Skeletal muscle cell (primary cell): Measurements from ENCODE around the gene PPP1R15B.

Experiments
- DNase-seq: peaks from one replicate; pipeline ENCODE4 v3.0.0-alpha.2; 2010; ENCODE audit warnings: low read depth
- H3K4me3 ChIP-seq: 2 replicates; pipeline ENCODE4 v1.5.1; 2011; ENCODE audit warnings: low read depth, mild to moderate bottlenecking, control low read depth, low read length, moderate library complexity

PPP1R15B gene

DNA sequence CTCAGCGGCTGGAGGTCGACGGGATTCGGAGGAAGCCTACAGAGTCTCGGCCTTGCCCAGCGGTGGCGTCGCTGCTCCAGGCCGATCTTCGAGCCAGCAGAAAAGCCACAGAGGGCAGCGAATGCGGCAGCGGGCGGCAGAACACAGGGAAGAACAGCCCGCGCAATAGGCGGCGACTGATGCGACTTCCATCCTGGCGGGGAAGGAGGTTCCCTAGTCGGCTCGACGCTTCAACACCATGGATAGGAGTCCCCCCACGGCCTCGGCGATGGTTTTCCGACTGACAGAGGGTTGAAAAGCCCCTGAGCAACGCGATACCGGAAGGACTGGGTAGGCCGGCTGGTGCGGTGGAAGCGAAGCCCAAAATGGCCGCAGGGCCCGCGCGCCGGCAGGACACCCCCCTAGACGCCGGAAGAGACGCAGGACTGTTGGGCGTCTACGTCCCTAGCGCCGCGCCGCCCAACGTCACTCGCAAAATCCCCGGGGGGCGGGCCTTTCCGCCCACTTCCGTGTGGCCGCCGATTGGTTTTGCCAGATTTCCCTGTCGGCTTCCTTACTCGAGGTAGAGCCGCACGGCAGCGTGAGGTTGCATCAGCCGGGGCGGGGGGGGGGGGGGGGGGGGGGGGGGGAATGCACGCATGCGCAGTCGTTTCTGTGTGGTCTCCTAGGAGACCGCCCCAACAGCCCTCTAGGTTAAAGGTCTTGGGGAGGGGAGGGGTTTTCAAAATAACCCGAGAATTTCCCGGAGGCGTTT lies at the start of gene PPP1R15B:
Gene PPP1R15B, minus strand, starts transcription at position 367 of the 754 bp plus-strand sequence. CDS start 406 bp downstream, outside the sequence.
- peak within 1 kb of the TSS; percentile 82 for H3K4me3 ChIP-seq
- peak; percentile 95 for DNase-seq

DNA sequence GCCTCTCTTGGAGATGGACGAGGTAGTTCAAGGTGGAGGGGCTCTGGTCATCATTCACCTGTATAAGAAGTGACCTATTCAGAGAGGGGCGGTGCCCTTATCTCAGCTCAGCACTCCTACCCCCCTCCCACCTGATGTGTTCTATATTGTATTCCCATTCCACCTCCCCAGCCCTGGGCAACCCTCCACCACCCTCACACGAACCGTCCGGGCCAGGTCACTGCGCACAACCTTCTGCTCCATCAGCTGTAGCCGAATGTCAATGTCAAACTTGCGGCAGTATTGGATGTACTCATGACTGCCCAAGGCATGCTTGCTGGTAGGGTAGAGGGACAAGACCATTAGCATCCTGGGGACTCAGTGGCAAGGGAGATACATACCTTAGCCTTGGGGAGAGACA lies 48.7 kb upstream of the PPP1R15B start:
- DNase-seq = no peak

DNA sequence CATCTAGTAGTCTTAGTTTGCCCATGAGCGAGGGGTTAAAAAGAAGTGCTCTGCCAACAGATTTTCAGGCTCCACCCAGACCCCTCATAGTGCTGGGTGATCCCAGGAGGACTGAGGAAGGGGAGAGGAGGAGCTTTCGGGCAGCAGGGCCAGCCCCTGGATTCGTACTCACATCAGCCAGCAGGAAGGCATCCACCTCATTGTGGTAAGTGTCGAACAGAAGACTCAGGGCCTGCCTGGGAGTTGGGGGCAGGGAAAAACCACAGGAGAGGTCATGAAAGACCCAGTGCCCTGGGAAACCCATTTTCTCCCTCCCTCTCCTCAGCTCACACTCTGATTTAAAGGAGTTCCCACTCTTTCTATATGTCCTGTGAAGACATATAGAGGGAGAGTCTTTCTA lies 48.1 kb upstream of the PPP1R15B start:
- no peak for DNase-seq

More for the DNA sequence above, 48.7 kb upstream of the PPP1R15B start:
- H3K4me3 ChIP-seq = no peak overlapping the region

GRCh38 chr1:204457666-204458065 lies 46.0 kb upstream of the PPP1R15B start:
- no peak for DNase-seq
- H3K4me3 ChIP-seq = no peak overlapping the region

More for the DNA sequence above, 48.1 kb upstream of the PPP1R15B start:
- no peak overlapping the region for H3K4me3 ChIP-seq

DNA sequence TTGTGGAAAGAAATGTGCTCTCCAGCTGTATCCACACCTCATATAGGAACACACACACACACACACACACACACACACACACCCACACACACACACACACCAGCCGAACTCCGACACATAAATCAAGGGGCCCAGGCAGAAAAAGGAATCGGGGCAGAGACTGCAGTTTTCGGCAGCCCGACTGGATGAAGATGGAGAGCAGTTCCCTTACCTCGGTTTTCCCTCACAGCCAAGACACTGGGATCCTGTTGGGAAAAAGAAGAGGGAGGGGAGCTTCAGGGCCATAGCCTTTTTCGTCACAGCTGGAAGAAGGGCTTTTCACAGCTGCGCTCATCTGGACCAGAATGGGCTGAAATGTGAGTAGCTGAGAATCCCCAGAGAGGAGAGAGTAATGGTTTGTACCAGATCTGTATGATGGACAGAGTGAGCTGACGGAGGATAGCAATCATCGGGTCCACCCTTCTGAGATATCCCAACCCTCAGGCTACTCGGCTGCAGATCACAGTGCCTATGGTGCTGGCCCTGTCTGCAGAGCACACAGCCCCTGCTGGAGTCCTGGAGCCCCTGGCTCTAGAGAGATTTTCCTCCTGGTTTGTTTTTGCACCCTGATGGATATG lies 45.3 kb upstream of the PPP1R15B start:
- peak; percentile 80 for DNase-seq
- H3K4me3 ChIP-seq = no peak overlapping the region

GRCh38 chr1:204455831-204456145 lies 44.2 kb upstream of the PPP1R15B start:
- no peak overlapping the region for H3K4me3 ChIP-seq
- DNase-seq = no peak

DNA sequence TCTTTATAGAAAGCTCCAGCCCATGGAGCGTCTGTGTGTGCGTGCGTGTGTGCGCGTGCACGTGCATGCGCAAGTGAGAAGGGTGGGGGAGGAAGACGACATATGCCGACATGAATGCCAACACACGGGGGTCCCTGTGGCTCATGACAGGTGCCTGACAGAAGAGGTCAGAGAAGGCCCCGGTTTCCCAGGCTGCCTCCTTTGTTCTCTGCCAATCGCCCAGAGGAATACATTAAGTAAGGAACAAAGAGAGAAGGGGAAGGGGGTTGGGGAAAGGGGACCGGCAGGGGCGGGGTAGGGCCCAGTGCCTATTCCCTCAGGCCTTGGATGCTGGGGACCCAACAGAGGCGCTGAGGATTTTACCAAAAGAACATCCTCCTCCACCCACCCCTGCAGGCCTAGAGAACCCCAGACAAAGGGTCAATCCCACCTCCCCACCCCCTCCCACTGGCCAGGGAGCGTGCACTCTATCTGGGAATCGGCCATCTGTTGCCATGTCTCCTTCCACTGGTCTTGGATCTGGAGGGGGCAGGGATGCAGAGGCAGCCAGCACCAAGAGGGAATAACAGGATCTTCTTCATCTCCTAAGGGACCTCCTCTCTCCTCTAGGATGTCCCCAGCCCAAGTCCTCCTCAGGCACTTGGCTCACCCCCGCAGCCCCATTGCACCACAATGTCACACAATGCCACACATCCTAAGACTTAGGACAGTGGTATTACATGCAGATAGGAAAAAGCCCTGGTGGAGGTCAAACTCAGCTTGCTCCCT lies 43.6 kb upstream of the PPP1R15B start:
- DNase-seq = no peak
- H3K4me3 ChIP-seq = no peak overlapping the region

- DNase-seq = no peak
- no peak overlapping the region for H3K4me3 ChIP-seq
Observed at GRCh38 chr1:204454476-204454875, 42.9 kb upstream of the PPP1R15B start.

DNA sequence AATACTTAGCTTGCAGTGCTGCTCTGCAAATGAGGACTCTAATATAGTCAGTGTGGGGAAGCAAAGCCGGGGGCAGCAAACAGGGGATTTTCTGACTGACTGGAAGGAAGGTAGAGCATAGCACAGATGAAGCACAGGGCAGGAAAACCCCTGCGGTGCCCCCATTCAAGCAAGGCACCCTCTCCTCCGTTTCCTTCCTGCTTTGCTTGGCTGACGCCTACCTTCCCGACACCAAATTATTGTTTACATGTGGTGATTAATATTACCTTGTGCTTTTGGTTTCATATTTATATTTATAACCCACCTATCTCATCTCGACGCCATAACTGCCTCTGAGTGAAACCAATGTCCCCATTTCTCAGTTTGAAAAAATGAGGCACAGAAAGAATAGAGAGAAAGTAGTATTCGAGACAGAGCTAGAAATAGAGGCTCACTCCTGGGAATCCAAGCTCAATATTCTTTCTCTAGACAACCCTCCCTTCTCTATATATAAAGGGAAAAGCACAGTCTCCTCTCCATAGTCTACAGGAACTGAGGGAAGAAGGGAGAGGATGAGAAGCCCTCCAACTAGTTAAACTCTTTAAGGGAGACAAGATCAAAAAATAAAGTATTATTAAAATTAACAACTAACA lies 41.6 kb upstream of the PPP1R15B start:
- DNase-seq = no peak
- H3K4me3 ChIP-seq = no peak overlapping the region

GRCh38 chr1:204451352-204452124 lies 39.9 kb upstream of the PPP1R15B start:
- no peak overlapping the region for H3K4me3 ChIP-seq
- DNase-seq = no peak

DNA sequence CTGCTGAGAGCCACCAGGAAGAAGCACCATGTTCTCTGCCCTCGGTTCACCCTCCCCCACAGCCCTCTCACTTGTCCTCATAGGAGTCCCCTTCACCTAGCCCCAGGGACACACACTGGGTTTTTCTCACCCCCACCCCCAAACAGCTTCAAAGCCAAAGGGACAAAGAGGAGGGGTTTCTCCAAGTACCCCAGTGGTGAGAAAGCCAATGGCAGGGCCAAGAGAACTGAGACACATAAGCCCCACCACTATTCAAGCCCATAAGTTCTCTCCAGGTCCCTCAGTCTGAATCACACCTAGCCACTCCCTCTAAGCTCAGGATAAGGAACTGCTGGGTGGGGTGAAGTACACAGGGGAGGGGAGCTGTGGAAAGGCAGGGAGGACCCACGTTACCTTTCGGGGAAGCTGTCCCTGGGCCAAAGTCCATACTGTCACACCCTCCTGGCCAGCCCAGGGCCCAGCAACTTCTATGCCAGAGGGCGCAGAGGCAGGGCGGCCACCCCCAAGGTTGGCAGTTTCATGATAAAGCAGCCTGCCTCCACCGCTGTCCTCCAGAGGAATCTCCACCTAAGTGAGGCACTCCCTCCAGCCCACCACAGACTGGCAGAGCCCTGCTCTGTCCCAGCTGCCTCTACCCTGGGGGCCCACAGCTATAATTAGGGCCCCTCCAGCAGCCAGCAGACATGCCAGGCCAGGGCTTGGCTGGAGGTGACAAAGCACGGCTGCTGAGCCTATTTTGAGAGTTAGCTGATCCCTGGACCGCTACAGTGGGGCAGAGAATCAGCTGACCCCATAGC lies 39.0 kb upstream of the PPP1R15B start:
- no peak for DNase-seq
- H3K4me3 ChIP-seq = no peak overlapping the region

DNA sequence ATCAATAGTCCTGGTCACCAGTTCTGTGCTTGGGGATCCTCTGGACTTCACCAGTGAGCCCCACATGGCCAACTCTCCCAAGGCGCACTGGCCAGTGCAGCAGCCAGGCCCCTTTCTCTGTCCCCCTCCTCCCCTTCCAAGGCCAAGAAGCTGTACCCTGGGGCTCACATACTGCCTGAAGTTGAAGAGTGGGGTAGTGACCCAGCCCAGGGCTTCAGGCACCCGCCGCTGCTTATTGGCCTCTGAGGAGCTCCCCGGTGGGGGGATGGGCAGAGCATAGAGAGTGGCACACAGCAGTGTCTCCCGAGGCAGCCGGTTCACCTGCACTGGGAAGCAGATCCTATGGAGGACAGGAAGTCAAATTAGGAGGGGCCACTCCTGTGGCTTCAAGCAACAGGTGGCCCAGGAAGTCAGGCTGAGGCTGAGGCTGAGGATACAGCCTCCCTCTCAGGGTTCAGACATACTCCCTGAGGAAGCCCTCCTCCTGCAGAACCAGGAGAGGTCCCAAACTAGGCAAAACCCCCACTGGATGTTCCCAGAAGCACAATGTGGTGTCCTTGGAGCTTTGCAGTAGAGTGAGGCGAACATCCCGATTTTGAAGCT lies 38.2 kb upstream of the PPP1R15B start:
- H3K4me3 ChIP-seq = no peak overlapping the region
- DNase-seq = no peak

DNA sequence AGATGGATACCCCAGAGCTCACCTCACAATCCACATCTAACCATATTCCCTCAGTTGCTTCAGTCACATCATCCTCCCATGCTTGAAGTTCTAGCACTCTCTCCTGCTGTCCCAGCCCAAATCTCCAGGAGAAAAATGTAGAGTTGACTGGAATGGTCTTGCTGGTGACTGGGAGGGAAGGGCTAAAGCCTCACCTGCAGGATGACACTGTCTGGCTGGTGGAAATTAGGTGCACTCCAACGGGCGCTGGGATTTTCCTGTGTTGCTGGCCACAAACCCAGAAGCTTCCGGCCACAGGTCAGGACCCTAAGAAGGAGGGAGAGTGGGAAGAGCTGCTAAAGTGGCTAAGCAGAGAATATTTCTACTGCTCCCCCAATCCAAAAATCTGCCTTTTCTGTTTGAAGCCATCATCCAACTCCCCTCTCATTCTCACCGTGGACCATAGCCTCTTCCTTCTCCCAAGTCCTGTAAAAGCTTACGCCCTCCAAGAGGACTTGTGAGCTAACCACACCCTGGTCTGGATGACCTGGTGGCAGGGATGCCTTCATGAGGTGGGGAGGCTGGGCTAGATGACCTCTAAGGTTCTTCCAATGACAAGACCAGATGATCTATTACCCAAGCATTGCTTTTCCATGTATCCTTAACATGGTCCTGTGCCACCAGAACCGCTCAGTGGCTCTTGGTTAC lies 37.5 kb upstream of the PPP1R15B start:
- no peak for DNase-seq
- H3K4me3 ChIP-seq = no peak overlapping the region

DNA sequence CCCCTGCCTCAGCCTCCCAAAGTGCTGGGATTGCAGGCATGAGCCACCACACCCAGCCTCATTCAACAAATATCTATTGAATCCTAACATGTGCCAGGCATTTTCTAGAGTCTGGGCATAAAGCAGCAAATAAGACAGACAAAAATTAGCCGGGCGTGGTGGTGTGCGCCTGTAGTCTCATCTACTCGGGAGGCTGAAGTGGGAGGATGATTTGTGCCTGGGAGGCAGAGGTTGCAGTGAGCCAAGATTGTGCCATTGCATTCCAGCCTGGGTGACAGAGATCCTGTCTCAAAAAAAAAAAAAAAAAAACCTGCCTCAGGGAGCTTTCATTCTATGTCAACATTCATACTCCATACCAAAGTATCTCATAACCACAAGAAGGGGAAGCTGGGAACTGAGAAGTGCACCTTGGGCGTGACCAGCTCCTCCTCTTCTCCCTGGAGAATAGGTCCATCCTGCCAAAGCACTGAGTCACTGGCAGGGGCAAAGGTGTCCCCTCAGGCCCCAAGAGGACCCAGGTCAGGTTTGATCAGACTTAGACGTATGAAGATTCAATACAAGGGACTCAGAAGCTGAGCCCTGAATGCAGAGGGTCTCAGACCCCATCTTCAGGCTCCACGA lies 36.8 kb upstream of the PPP1R15B start:
- DNase-seq = no peak
- H3K4me3 ChIP-seq = no peak overlapping the region

DNA sequence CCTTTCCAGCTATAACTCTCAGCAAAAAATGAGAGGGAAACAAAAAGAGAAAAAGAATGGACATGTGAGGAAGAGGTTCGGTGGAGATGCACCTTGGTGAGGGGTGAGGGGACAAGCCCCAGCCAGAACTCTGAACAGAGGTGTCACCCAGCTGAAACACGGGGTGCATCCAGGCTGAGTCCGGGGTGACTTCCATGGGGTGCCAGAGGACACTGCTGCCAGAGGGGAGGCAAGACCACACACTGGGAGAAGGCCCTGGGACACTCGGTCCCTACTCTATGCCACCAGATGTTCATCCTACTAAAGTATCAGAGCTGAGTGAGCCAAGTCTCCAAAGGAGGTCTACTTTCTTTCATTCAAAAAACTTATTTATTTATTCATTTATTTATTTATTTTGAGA lies 36.1 kb upstream of the PPP1R15B start:
- no peak overlapping the region for H3K4me3 ChIP-seq
- no peak for DNase-seq

DNA sequence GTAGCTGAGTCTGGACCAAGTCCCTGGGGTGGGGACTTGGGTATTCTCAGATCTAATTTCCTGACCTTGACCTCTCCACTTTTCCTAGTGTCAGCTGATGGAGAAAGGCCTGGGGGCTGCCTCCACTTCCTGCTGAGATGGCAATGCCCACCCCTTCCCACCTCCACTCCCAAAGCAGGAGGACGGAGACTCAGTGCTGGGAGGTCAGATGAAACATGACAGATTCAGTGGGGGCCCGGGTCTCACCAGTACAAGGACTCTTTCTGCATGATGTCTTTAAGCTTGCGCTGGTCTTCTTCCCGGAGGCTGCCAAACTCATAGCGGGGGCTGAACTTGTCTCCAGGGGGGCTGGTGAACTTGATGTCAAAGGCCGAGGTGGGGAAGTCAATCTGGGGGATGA lies 35.6 kb upstream of the PPP1R15B start:
- H3K4me3 ChIP-seq = no peak overlapping the region
- DNase-seq = no peak

GRCh38 chr1:204446413-204447111 lies 34.9 kb upstream of the PPP1R15B start:
- DNase-seq = no peak
- no peak overlapping the region for H3K4me3 ChIP-seq
